ENCODE measurements around the gene SIRT3. TPM values are rescaled to one million over a fixed set of nuclear protein-coding genes. Genes with fewer than 3 reads are reported as not detected.

SIRT3 gene
- total RNA-seq, 1 experiment from 2014 or later = 13.9 TPM

DNA sequence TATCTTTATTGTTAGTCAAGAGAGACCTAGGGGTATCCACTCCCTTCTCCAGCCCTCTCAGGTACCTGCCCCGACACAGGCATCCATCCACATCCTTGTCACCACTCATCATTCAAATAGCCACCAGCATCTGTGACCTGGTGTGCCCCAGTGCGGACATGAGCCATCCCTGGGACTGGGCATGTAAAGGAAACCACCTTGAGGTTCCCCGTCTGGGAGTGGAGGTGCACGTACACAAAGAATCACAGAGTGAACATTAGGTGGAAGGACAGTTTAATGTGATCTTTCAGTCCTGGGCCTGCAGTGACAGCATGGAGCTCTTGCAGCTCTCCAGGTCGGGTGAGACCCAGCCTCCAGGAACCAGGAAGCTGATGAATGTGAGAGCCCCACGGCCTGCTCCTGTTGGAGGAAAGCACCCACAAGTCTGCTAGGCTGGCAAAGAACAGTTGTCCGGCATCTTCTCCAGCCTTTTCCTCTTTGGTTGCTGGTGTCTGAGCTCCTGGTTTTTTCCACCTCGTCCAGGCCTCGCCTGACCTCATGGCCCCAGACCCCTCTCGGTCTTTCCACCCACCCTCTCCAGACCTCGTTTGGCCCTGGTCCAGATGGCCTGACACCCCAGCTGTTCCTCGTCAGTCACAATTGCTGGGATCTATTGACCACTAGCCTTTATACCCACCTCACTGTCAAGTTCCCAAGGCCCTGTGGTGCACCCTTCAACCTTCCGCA, 17.2 kb upstream of the SIRT3 start:
- Histone ChIP-seq H3K56ac (ENCODE audit: insufficient read length, low read depth, low read length) (no peak overlapping the region), H3K4ac (ENCODE audit: low read depth, low read length) (no peak overlapping the region), H2BK5ac (ENCODE audit: insufficient read length, low read length) (no peak overlapping the region), H3T11ph (ENCODE audit: low read length) (no peak overlapping the region), H3K23me2 (ENCODE audit: insufficient read length, low read depth, low read length, poor library complexity, severe bottlenecking) (no peaks in the 10 kb centered on the region), H2BK120ac (ENCODE audit: low read depth, low read length, poor library complexity, severe bottlenecking) (no peak overlapping the region), H3K79me2 (ENCODE audit: insufficient read depth, low read length) (no peaks in the 10 kb centered on the region), H3K9me3 (ENCODE audit: control insufficient read depth, low read depth, low read length) (no peaks in the 10 kb centered on the region), H3K27ac (ENCODE audit: insufficient read length, low read depth, low read length) (no peak overlapping the region), H3K4me2 (ENCODE audit: insufficient read depth, insufficient read length, low read length) (no peak overlapping the region), H4K20me1 (ENCODE audit: control insufficient read depth, insufficient read depth, insufficient read length) (no peaks in the 10 kb centered on the region), H3K4me1 (ENCODE audit: insufficient read depth, low read length) (no peaks in the 10 kb centered on the region), H3K9ac (ENCODE audit: extremely low read depth, insufficient read length, low read length) (no peak overlapping the region), H4K91ac (ENCODE audit: insufficient read length, low read depth, low read length) (no peak overlapping the region), H2BK20ac (ENCODE audit: low read depth, low read length, poor library complexity, severe bottlenecking) (no peak overlapping the region), H3K79me1 (ENCODE audit: insufficient read depth, low read depth, low read length, poor library complexity, severe bottlenecking) (no peaks in the 10 kb centered on the region), H3K23ac (ENCODE audit: insufficient read length, low read depth, low read length) (no peak overlapping the region), H3K14ac (ENCODE audit: insufficient read depth, low read length) (no peak overlapping the region), H2BK15ac (ENCODE audit: low read depth, low read length) (no peak overlapping the region), H2BK12ac (ENCODE audit: insufficient read length, low read depth, low read length) (no peak overlapping the region), H4K5ac (ENCODE audit: insufficient read length, low read depth, low read length) (no peak overlapping the region), H4K8ac (replicated peaks; ENCODE audit: insufficient read length, low read depth, low read length) (no peak overlapping the region), H3K27me3 (ENCODE audit: insufficient read depth, low read length) (no peaks in the 10 kb centered on the region), H3K18ac (ENCODE audit: insufficient read length, low read depth, low read length) (no peak overlapping the region), H2AK5ac (ENCODE audit: insufficient read length, low read length) (no peak overlapping the region), H2AFZ (ENCODE audit: low read length) (no peak overlapping the region)
- Mint-ChIP-seq H3K36me3 (ENCODE audit: insufficient read depth in 1 of 3, low read depth in 3 of 3) (peaks cover 31 to 45% (median 31%) of the 10 kb centered on the region in 3 experiments), H3K27ac (no peak overlapping the region), H3K4me1 (peaks cover 0 to 5% of the 10 kb centered on the region in 2 experiments; a peak in 2 of 4 replicates), H3K9me3 (no peaks in the 10 kb centered on the region; a peak in 1 of 5 replicates), H3K27me3 (ENCODE audit: low read depth) (no peaks in the 10 kb centered on the region; the same call in 1 of the 2 replicates), H3K4me3 (no peak overlapping the region)
- TF ChIP-seq, protein P1, sequence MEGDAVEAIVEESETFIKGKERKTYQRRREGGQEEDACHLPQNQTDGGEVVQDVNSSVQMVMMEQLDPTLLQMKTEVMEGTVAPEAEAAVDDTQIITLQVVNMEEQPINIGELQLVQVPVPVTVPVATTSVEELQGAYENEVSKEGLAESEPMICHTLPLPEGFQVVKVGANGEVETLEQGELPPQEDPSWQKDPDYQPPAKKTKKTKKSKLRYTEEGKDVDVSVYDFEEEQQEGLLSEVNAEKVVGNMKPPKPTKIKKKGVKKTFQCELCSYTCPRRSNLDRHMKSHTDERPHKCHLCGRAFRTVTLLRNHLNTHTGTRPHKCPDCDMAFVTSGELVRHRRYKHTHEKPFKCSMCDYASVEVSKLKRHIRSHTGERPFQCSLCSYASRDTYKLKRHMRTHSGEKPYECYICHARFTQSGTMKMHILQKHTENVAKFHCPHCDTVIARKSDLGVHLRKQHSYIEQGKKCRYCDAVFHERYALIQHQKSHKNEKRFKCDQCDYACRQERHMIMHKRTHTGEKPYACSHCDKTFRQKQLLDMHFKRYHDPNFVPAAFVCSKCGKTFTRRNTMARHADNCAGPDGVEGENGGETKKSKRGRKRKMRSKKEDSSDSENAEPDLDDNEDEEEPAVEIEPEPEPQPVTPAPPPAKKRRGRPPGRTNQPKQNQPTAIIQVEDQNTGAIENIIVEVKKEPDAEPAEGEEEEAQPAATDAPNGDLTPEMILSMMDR (conservative IDR thresholded peaks at IDR 0.05) = no peak
- no CpG with 5 or more reads among the region's 13 CpGs for WGBS (ENCODE audit: extremely low coverage, insufficient read length, low lambda C conversion rate)
- no peak for DNase-seq

Data from H9 (cell line).